ENCODE measurements around the gene LIPG.
"Not testable (repeated sequence)": the region's sequence is repeated elsewhere in the genome, so short reads cannot be mapped to it uniquely, and the experiment has no call there.

LIPG gene

DNA sequence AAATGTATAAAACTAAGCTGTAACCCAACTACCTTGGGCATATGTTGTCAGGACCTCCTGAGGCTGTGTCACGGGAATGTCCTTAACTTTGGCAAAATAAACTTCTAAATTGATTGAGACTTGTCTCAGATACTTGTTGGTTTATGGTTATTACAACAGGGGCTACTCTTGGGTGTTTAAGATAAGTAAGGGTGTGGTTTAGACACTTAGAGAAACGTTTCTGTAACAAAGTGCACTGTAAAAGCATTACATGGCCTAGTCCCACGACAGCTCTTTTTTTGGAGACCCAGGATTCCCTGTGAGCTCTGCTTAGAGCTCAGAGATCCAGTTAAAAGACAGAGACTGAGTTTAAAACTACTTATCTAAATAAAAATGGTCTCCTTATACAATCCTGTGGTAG, 32.3 kb upstream of the LIPG start:
- no peak for ATAC-seq
- peaks cover 14% of the 10 kb centered on the region for H3K27me3 Mint-ChIP-seq
- H3K36me3 Mint-ChIP-seq: no peaks in the 10 kb centered on the region
- H3K9me3 Mint-ChIP-seq: no peaks in the 10 kb centered on the region
- no peak overlapping the region for H3K4me3 Mint-ChIP-seq
- H3K27ac Mint-ChIP-seq: no peak overlapping the region
- H3K4me1 Mint-ChIP-seq: peaks cover 6% of the 10 kb centered on the region

DNA sequence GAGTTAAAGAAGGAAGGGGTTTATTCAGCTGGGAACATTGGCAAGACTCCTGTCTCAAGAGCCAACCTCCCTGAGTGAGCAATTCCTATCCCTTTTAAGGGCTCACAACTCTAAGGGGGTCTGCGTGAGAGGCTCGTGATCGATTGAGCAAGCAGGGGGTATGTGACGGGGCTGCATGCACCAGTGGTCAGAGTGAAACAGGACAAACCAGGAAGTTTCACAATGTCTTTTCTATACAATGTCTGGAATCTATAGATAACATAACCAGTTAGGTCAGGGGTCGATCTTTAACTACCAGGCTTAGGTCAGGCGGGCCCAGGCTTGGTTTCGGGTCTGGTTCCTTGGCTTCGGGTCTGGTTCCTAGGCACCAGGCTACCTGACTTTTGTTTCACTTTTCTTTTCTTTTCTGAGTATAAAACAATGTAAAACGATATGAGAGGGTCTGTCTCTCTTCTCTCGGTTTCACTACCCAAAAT, 30.1 kb upstream of the LIPG start:
- H3K4me3 Mint-ChIP-seq: peak overlapping the region; percentile 58
- H3K27ac Mint-ChIP-seq: peak overlapping the region; percentile 46
- H3K9me3 Mint-ChIP-seq: peaks cover 3% of the 10 kb centered on the region
- ATAC-seq: no peak
- H3K4me1 Mint-ChIP-seq: peaks cover 6% of the 10 kb centered on the region
- H3K27me3 Mint-ChIP-seq: peaks cover 14% of the 10 kb centered on the region
- no peaks in the 10 kb centered on the region for H3K36me3 Mint-ChIP-seq

DNA sequence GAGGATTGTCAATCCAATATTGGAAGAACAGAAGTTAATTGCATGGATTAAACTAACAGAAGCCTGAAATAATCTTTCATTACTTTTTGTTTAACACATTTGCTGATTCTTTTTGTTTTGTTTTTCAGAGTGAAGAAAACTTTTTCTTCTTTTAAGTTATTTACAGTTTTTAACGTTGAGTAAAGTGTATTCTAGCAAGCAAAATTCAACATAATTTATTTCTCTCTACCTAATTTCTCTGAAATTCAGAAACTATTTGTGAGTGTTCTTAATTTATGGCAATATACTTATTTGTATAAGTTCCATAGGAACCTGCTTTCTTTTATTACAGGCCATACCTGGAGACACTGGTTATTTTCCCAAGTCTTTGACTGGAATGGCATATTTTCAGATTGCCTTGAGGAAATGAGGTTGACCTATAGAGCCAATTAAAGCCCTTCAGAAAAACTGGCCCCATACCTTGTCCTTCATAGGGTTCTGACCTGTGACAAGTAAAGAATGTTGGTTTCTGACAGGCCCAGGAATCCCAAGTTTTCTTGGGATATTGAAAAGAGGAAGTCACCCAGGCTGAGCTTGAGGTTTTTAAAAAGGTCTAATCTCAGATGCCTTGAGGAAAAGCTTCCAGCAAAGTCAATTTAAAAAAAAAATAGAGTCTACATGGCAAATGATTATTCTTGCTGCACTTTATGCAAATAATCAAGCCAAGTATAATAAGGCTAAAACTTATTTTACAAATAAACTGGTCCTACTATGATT, 26.8 kb upstream of the LIPG start:
- no peak overlapping the region for H3K4me3 Mint-ChIP-seq
- H3K9me3 Mint-ChIP-seq: peaks cover 3% of the 10 kb centered on the region
- peaks cover 5% of the 10 kb centered on the region for H3K27me3 Mint-ChIP-seq
- no peaks in the 10 kb centered on the region for H3K36me3 Mint-ChIP-seq
- ATAC-seq: no peak
- no peak overlapping the region for H3K27ac Mint-ChIP-seq
- peaks cover 6% of the 10 kb centered on the region for H3K4me1 Mint-ChIP-seq

DNA sequence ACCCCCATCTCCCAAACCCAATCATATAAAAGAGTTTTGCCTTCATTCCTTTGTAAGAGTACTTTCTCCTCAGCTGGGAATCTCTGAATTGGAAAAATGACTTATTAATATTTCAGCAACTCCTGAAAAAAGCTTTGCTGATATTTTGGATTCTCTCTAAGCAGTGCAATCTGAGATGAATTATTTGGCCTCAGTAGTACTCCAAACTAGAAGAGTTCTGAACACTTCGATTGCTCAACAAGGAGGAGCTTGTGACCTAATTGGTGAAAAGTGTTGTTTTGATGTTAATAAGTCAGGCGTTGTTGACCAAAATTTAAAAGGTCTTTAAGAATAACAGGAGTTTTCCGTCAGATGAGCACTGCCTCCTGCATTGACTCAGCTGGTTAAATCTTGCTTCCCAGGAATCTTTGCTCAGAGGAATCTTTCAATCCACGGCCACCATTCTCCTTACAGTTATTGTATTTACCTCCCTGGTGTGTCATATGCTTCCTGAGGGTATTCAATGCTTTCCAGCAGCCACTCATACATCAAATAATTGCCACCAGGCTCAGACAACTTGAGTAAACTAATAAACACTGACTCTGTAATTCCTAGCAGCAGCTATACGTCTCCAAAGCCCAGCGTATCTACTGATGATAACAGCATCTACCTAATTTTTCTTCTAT, 24.5 kb upstream of the LIPG start:
- Mint-ChIP-seq H3K27me3 (no peaks in the 10 kb centered on the region), H3K4me1 (no peaks in the 10 kb centered on the region)

DNA sequence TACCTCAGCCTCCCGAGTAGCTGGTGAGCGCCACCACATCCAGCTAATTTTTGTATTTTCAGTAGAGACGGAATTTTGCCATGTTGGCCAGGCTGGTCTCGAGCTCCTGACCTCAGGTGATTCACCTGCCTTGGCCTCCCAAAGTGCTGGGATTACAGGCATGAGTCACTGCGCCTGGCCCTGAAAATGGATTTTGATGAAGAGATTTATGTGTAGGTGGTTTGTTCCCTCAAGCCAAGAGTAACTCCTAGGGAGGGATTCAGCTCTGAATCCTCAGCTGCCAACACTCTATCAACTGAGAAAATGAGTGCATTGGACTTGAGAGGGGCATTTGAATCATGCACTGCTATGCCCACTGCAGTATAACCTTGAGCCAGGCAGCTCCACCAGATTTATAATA, 17.5 kb upstream of the LIPG start:
- H3K27ac Mint-ChIP-seq: no peak overlapping the region
- H3K36me3 Mint-ChIP-seq: no peaks in the 10 kb centered on the region
- no peak overlapping the region for H3K4me3 Mint-ChIP-seq
- H3K4me1 Mint-ChIP-seq: no peaks in the 10 kb centered on the region
- no peaks in the 10 kb centered on the region for H3K9me3 Mint-ChIP-seq
- no peak for ATAC-seq
- H3K27me3 Mint-ChIP-seq: peaks cover 6% of the 10 kb centered on the region

More for the DNA sequence above, 24.5 kb upstream of the LIPG start:
- Mint-ChIP-seq H3K27ac (no peak overlapping the region), H3K4me3 (no peak overlapping the region), H3K36me3 (no peaks in the 10 kb centered on the region), H3K9me3 (peaks cover 3% of the 10 kb centered on the region)
- ATAC-seq: no peak

DNA sequence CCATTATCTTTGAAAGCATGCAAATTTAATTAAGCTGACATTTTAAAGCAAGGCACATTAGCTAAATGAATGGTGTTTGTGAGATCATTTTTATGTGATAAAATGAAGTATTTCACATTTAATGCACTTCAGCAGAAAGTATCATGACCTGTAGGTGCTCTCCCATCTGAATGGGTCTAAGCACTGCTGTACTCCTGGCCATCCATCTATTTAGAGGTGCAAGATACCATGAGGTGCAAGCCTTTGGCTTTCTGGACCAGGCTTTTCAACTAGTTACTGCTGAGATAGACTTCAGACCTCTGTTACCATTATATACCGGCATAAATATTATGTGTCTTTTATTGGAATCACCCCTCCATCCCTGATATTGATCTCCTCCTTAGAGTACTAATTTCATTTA, 15.6 kb upstream of the LIPG start:
- H3K27me3 Mint-ChIP-seq: peaks cover 6% of the 10 kb centered on the region
- no peaks in the 10 kb centered on the region for H3K36me3 Mint-ChIP-seq
- no peak overlapping the region for H3K4me3 Mint-ChIP-seq
- H3K27ac Mint-ChIP-seq: no peak overlapping the region
- no peaks in the 10 kb centered on the region for H3K4me1 Mint-ChIP-seq
- no peaks in the 10 kb centered on the region for H3K9me3 Mint-ChIP-seq
- ATAC-seq: no peak

DNA sequence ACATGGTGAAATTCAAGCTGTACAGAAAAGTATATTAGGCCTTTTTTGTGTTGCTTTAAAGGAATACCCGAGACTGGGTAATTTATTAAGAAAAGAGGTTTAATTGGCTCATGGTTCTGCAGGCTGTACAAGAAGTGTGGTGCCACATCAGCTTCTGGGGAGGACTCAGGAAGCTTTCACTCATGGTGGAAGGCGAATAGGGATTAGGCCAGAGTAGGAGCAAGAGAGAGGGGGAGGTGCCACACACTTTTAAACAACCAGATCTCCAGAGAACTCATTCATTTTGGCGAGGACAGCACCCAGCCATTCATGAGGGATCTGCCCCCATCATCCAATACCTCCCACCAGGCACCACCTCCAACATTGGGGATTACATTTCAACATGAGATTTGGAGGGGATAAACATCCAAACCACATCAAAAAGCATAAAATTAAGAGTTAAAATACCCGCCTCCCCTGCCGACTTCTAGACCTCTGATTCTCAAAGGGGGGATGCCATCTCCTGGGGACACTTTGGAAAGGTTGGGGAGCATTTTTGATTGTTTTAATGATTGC, 15.1 kb upstream of the LIPG start:
- H3K4me1 Mint-ChIP-seq: no peaks in the 10 kb centered on the region
- H3K27me3 Mint-ChIP-seq: peaks cover 6% of the 10 kb centered on the region
- no peaks in the 10 kb centered on the region for H3K36me3 Mint-ChIP-seq
- no peaks in the 10 kb centered on the region for H3K9me3 Mint-ChIP-seq
- no peak for ATAC-seq
- no peak overlapping the region for H3K27ac Mint-ChIP-seq
- no peak overlapping the region for H3K4me3 Mint-ChIP-seq

DNA sequence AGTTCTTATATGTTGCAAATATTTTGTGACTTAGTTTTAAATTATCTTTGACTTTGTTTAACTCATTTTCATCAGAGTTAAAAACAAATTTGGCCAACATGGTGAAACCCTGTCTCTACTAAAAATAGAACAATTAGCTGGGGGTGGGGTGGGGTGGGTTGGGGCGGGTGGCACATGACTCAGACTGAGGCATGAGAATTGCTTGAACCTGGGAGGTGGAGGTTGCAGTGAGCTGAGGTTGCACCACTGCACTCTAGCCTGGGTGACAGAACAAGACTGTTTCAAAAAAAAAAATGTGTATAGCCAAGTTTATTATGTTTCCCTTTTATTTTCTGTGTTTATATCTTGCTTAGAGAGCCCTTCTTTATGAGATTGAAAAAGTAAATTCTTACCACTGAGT, 14.2 kb upstream of the LIPG start:
- Mint-ChIP-seq H3K27me3 (peaks cover 6% of the 10 kb centered on the region), H3K27ac (no peak overlapping the region), H3K4me3 (no peak overlapping the region), H3K4me1 (no peaks in the 10 kb centered on the region), H3K36me3 (no peaks in the 10 kb centered on the region), H3K9me3 (no peaks in the 10 kb centered on the region)
- ATAC-seq: no peak

DNA sequence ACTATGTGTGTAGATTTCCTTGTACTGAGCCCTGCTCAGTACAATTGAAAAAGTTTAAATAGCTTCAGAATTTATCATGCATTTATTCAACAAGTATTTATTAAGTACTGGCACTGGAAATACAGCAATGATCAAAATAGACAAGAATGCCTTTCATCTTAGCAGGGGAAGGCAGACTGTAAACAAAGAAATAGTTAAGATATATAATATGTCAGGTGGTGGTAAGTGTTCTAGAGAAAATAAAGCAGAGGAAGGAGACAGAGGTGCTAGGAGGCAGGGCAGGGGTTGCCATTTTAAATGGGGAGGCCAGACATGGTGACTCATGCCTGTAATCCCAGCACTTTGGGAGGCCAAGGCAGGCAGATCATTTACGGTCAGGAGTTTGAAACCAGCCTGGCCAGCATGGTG, 13.6 kb upstream of the LIPG start:
- H3K4me3 Mint-ChIP-seq: no peak overlapping the region
- peaks cover 11% of the 10 kb centered on the region for H3K27me3 Mint-ChIP-seq
- H3K27ac Mint-ChIP-seq: no peak overlapping the region
- no peaks in the 10 kb centered on the region for H3K9me3 Mint-ChIP-seq
- H3K4me1 Mint-ChIP-seq: no peaks in the 10 kb centered on the region
- ATAC-seq: no peak
- H3K36me3 Mint-ChIP-seq: no peaks in the 10 kb centered on the region

DNA sequence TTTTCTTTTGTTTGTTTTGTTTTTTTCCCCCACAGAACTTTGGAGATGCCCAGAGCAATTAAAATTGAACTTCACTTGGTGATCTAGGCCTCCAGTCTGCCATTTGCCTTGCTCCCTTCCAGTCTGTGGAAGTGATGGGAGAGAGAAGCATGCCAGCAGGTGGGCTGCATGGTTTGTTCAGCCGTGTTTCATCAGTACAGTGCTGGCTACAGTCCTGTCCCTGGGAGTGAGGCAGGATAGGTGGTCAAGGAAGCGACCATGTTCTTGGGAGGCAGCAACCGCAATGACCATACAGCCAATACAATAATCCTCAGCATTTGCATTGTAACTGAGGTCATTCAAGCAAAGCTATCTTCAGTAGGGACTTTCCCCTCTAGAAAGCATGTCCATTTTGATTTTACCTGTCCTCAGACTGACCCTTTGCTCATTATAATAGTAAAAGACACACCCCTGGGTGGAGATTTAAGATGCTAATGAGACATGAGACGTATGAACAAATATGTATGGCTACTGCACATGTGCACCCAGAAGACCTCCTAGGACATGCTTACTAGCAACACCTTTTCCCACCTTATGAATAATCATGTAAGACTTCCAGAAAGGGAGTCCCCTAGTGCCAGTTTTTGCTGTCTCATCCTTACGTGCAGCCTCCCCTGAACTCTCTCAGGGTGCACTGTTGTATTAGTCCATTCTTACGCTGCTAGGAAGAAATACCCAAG, 11.1 kb upstream of the LIPG start:
- Mint-ChIP-seq H3K27me3 (peaks cover 23% of the 10 kb centered on the region), H3K36me3 (no peaks in the 10 kb centered on the region), H3K4me3 (no peak overlapping the region), H3K9me3 (no peaks in the 10 kb centered on the region), H3K4me1 (no peaks in the 10 kb centered on the region), H3K27ac (no peak overlapping the region)
- no peak for ATAC-seq

DNA sequence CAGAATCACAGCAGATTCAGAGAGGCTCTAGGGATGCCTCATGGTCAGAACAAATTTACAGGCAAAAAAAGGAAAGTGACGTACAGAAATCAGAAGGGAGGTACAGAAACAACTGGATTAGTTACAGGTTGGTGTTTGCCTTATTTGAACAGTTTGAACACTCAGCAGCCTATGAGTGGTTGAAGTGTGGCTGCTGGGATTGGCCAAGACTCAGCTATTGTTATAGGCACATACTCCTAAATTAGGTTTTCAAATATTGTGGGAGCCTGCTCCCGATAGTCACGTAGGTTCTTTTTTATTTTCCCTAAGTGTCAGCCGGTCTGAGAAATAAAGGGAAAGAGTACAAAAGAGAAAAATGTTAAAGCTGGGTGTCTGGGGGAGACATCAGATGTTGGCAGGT, 8.9 kb upstream of the LIPG start:
- Mint-ChIP-seq H3K36me3 (no peaks in the 10 kb centered on the region), H3K4me1 (no peaks in the 10 kb centered on the region), H3K4me3 (no peak overlapping the region), H3K27me3 (peaks cover 17% of the 10 kb centered on the region), H3K9me3 (no peaks in the 10 kb centered on the region), H3K27ac (no peak overlapping the region)
- ATAC-seq: no peak

DNA sequence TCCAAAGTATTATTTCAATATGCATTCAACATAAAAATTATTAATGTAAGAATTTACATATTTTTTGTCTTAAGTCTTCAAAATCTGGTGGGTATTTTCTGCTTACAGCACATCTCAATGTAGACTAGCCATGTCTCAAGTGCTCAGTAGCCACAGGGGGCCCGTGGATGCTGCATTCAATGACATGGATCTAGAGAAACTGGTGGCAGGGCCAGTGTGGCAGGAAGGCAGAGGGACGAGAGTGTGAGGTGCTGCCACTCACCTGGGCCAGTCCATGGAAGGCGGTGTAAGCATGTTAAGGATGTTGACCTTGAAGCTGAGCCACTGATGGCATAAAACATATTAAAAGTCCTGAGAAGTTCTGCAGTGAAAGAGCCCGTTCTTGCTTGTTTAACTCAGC, 6.2 kb upstream of the LIPG start:
- peaks cover 1% of the 10 kb centered on the region for H3K4me1 Mint-ChIP-seq
- no peak for ATAC-seq
- no peak overlapping the region for H3K27ac Mint-ChIP-seq
- no peaks in the 10 kb centered on the region for H3K9me3 Mint-ChIP-seq
- H3K27me3 Mint-ChIP-seq: peaks cover 34% of the 10 kb centered on the region
- H3K36me3 Mint-ChIP-seq: no peaks in the 10 kb centered on the region
- H3K4me3 Mint-ChIP-seq: no peak overlapping the region

DNA sequence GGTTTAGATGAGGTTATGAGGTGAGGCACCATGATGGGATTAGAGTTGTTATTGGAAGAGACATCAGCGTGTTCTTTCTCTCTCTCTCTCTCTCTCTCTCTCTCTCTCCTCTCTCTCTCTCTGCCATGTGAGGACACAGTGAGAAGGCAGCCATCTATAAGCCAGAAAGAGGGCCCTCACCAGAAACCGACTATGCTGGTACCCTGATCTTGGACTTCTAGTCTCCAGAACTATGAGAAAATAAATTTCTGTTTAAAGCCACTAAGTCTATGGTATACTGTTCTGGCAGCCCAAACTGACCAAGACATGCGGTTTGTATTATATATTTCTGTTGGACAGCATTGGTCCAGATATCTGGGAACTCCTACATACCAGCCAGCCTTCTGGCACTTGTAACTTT, 3.5 kb upstream of the LIPG start:
- Mint-ChIP-seq H3K9me3 (no peaks in the 10 kb centered on the region), H3K4me3 (no peak overlapping the region), H3K27me3 (peaks cover 55% of the 10 kb centered on the region), H3K4me1 (peaks cover 28% of the 10 kb centered on the region), H3K27ac (no peak overlapping the region), H3K36me3 (no peaks in the 10 kb centered on the region)
- ATAC-seq: no peak

DNA sequence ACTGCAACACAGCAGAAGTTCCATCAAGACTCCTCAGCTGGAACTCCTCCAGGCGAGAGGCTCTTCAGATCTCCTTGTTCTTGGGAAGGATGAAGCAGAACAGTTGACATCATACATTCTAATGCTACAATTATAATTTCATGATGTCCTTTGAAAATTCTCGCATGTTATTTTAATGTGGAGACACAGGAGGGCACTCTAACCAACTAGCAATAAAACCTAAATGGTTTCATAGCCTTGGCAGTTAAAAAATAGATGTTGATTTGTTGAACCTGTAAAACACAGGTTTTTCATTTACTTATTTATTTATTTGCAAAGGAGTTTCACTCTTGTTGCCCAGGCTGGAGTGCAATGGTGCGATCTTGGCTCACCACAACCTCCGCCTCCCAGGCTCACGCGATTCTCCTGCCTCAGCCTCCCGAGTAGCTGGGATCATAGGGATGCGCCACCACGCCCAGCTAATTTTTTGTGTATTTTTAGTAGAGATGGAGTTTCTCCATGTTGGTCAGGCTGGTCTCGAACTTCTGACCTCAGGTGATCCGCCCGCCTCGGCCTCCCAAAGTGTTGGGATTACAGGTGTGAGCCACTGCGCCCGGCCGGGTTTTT, 2.4 kb upstream of the LIPG start:
- not testable (repeated sequence) for ATAC-seq, H3K9me3 Mint-ChIP-seq, H3K36me3 Mint-ChIP-seq, H3K4me3 Mint-ChIP-seq, H3K27ac Mint-ChIP-seq
- Mint-ChIP-seq H3K4me1 (peaks cover 31% of the 10 kb centered on the region), H3K27me3 (peaks cover 58% of the 10 kb centered on the region)

DNA sequence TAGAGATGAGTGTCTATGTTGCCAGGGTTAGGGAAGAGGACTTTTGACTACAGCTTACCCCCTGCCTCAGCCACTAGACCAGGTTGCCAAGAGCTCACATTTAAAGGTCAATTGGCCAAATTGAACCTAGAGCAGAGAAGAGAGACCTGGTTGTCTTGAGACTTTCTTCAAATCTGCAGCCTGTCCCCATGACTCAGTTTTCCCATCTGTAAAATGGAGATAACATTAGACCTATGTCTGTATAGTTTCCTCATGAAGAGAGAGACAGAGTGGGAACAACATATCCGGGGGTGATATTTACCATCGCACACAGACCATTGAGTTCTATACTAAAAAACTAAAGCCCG, 1.6 kb upstream of the LIPG start:
- ATAC-seq: no peak
- Mint-ChIP-seq H3K9me3 (no peaks in the 10 kb centered on the region), H3K36me3 (no peaks in the 10 kb centered on the region), H3K4me1 (peaks cover 31% of the 10 kb centered on the region), H3K4me3 (no peak overlapping the region), H3K27me3 (peaks cover 55% of the 10 kb centered on the region), H3K27ac (no peak overlapping the region)

Data from stimulated activated memory B cell treated with anti-CD40 and anti-IgM and Interleukin-4, amounts not matched to agents 10 μg/mL and 1 μg/mL and 100 μg/mL, for 72 hours (primary cell).